ENCODE measurements around the gene RFC2. TPM values are rescaled to one million over a fixed set of nuclear protein-coding genes. Genes with fewer than 3 reads are reported as not detected.

Gene RFC2
- total RNA-seq, 2 experiments from 2014 or later = 77.4 to 79.2 TPM

DNA sequence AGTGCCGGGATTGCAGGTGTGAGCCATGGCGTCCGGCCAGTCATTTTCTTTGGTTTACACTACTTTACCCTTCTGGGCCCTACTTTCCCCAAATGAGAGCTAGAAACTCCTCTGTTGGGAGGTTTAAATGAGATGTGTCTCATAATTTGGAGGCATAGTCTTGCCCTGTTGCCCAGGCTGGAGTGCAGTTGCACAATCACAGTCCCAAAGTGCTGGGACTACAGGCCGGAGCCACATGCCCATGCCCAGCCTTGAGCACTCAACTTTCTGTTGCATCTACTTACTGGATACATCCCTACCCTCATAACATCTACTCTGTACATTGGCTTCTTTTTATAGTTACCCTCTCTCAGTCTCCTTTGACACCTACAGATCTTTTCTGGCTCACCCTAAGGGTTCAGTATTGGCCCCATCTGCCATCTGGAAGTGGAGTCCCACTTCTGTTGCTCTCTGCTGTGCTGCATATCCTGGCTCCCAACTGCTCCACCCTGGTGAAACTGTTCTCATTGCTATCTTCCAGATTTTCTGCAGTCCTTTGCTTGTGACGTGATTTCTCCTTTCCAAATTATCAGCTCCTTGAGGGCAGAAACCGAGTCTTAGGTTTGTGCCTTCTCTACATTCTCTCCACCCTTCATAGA lies 71.6 kb downstream of the RFC2 start:
- peaks cover 98% of the 10 kb centered on the region for H3K36me3 ChIP-seq (ENCODE audit: insufficient read depth, low read length)
- no peak for TF ChIP-seq EZH2phosphoT487 (IDR thresholded peaks at IDR 0.05; ENCODE audit: borderline replicate concordance, low read depth, low read length)
- TF ChIP-seq, protein P1, sequence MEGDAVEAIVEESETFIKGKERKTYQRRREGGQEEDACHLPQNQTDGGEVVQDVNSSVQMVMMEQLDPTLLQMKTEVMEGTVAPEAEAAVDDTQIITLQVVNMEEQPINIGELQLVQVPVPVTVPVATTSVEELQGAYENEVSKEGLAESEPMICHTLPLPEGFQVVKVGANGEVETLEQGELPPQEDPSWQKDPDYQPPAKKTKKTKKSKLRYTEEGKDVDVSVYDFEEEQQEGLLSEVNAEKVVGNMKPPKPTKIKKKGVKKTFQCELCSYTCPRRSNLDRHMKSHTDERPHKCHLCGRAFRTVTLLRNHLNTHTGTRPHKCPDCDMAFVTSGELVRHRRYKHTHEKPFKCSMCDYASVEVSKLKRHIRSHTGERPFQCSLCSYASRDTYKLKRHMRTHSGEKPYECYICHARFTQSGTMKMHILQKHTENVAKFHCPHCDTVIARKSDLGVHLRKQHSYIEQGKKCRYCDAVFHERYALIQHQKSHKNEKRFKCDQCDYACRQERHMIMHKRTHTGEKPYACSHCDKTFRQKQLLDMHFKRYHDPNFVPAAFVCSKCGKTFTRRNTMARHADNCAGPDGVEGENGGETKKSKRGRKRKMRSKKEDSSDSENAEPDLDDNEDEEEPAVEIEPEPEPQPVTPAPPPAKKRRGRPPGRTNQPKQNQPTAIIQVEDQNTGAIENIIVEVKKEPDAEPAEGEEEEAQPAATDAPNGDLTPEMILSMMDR (conservative IDR thresholded peaks at IDR 0.05; ENCODE audit: low read length) = no peak
- H3K4me2 ChIP-seq (ENCODE audit: low read length) = peak overlapping the region; percentile 34; the same call in 1 of the 2 replicates
- peaks cover 74% of the 10 kb centered on the region for H3K4me1 ChIP-seq (ENCODE audit: insufficient read depth, low read length, poor library complexity, severe bottlenecking)
- H3K79me2 ChIP-seq (ENCODE audit: insufficient read depth, low read depth, low read length) = peaks cover 100% of the 10 kb centered on the region
- H4K20me1 ChIP-seq (ENCODE audit: insufficient read depth, low read length) = peaks cover 58% of the 10 kb centered on the region
- H3K4me3 ChIP-seq (ENCODE audit: low read depth, low read length, poor library complexity, severe bottlenecking) = no peak overlapping the region
- no peaks in the 10 kb centered on the region for H3K9me2 ChIP-seq (ENCODE audit: insufficient read depth, low read length)
- no TSS peak for BruUV-seq (replicated peaks)
- CTCF ChIA-PET (ENCODE audit: unreplicated experiment) = interaction anchor here (0.8 to 1.8 kb wide), 2 partner anchors 11 to 115 kb away, joined by 3 to 10 read pairs; no protein-coding TSS in a partner anchor
- no peaks in the 10 kb centered on the region for H3K9me3 ChIP-seq (ENCODE audit: low read length)
- DNase-seq (ENCODE audit: low spot score) = no peak
- POLR2A ChIA-PET = interaction anchor here (0.8 to 1.4 kb wide), 3 partner anchors 10 to 114 kb away, joined by 3 to 5 read pairs (median 4); no protein-coding TSS in a partner anchor
- intact Hi-C loops (cut with micrococcal nuclease; ENCODE audit: unreplicated experiment) = loop anchor here (1.0 to 5.0 kb wide), 2 partner anchors 100 to 115 kb away; partner anchors contain the start of gene LIMK1
- H2AFZ ChIP-seq (ENCODE audit: low read length) = no peak overlapping the region
- H3K27ac ChIP-seq (ENCODE audit: low read depth, low read length, poor library complexity, severe bottlenecking) = peak overlapping the region; percentile 38

DNA sequence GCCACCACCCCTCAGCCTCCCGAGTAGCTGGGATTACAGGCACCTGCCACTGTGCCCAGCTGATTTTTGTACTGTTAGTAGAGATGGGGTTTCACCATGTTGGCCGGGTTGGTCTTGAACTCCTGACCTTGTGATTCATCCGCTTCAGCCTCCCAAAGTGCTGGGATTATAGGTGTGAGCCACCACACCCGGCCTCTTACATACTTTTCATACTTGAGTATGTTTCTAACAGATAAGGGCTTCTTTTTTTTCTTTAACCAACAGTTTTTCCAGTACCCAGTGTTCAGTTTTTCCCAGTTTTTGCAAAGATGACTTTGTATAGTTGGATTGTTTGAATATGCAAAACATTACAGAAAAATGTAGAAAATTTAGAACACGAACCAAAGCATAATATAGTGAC lies 72.4 kb downstream of the RFC2 start:
- DNase-seq (ENCODE audit: low spot score) = no peak
- CTCF ChIA-PET (ENCODE audit: unreplicated experiment) = interaction anchor here (0.7 kb wide), 1 partner anchor 111 kb away, joined by 3 read pairs; no protein-coding TSS in a partner anchor
- Histone ChIP-seq H2AFZ (ENCODE audit: low read length) (no peak overlapping the region), H3K27ac (ENCODE audit: low read depth, low read length, poor library complexity, severe bottlenecking) (no peak overlapping the region), H3K4me3 (ENCODE audit: low read depth, low read length, poor library complexity, severe bottlenecking) (no peak overlapping the region), H3K4me1 (ENCODE audit: insufficient read depth, low read length, poor library complexity, severe bottlenecking) (peaks cover 81% of the 10 kb centered on the region), H3K9me2 (ENCODE audit: insufficient read depth, low read length) (no peaks in the 10 kb centered on the region), H4K20me1 (ENCODE audit: insufficient read depth, low read length) (peaks cover 64% of the 10 kb centered on the region), H3K79me2 (ENCODE audit: insufficient read depth, low read depth, low read length) (peaks cover 100% of the 10 kb centered on the region), H3K9me3 (ENCODE audit: low read length) (no peaks in the 10 kb centered on the region), H3K36me3 (ENCODE audit: insufficient read depth, low read length) (peaks cover 98% of the 10 kb centered on the region), H3K4me2 (ENCODE audit: low read length) (no peak overlapping the region; the same call in 1 of the 2 replicates)
- TF ChIP-seq, protein P1 (conservative IDR thresholded peaks at IDR 0.05; ENCODE audit: low read length) = no peak
- TF ChIP-seq EZH2phosphoT487 (IDR thresholded peaks at IDR 0.05; ENCODE audit: borderline replicate concordance, low read depth, low read length) = no peak
- intact Hi-C loops (cut with micrococcal nuclease; ENCODE audit: unreplicated experiment) = loop anchor here (5.0 kb wide), 1 partner anchor 100 kb away; the partner anchor contains the start of gene LIMK1
- POLR2A ChIA-PET = interaction anchor here (1.1 to 1.4 kb wide), 2 partner anchors 11 to 112 kb away, joined by 4 to 5 read pairs; no protein-coding TSS in a partner anchor
- BruUV-seq (replicated peaks) = no TSS peak

Small RNAs within 50 kb of the gene (microRNA-seq; reads per million reads assigned to microRNA genes)
- 1,874 reads per million, percentile 87 among the genes with 10 or more reads in this experiment for gene MIR590 (ENCODE audit: borderline replicate concordance)

Small RNAs within 50 kb of the gene (small RNA-seq; reads per million reads assigned to genes)
- gene MIR590 = not detected

Other genes starting within 250 kb of the RFC2 start
- not detected in 2 replicates for gene ELN, start 226.2 kb downstream of the RFC2 start, total RNA-seq (2014; rRNA removed; shearing (Covaris generic))
- gene ELN, start 226.2 kb downstream of the RFC2 start, total RNA-seq (2022) = not detected in 2 replicates
- gene LIMK1, start 170.6 kb downstream of the RFC2 start, total RNA-seq (2014; rRNA removed; shearing (Covaris generic)) = 21.9 and 31.7 TPM in 2 replicates
- 59.7 and 67.3 TPM in 2 replicates for gene LIMK1, start 170.6 kb downstream of the RFC2 start, total RNA-seq (2022)
- gene EIF4H, start 80.0 kb downstream of the RFC2 start, total RNA-seq (2014; rRNA removed; shearing (Covaris generic)) = 202 and 231 TPM in 2 replicates
- 329 and 345 TPM in 2 replicates for gene EIF4H, start 80.0 kb downstream of the RFC2 start, total RNA-seq (2022)
- 41.1 and 48.3 TPM in 2 replicates for gene LAT2, start 44.4 kb downstream of the RFC2 start, total RNA-seq (2014; rRNA removed; shearing (Covaris generic))
- 79.1 and 93.8 TPM in 2 replicates for gene LAT2, start 44.4 kb downstream of the RFC2 start, total RNA-seq (2022)
- 3.6 and 4.2 TPM in 2 replicates for gene CLIP2, start 35.0 kb upstream of the RFC2 start, total RNA-seq (2014; rRNA removed; shearing (Covaris generic))
- gene CLIP2, start 35.0 kb upstream of the RFC2 start, total RNA-seq (2022) = 6.3 and 7.2 TPM in 2 replicates
- gene GTF2IRD1, start 199.5 kb upstream of the RFC2 start, total RNA-seq (2014; rRNA removed; shearing (Covaris generic)) = 4.2 and 4.4 TPM in 2 replicates
- gene GTF2IRD1, start 199.5 kb upstream of the RFC2 start, total RNA-seq (2022) = 29.7 and 34.3 TPM in 2 replicates

Measured in OCI-LY7 (cell line).